Embryonic facial prominence (tissue), 1 donor: ENCODE data around the gene ZNF586.
"Not testable (repeated sequence)": the region's sequence is repeated elsewhere in the genome, so short reads cannot be mapped to it uniquely, and the experiment has no call there.

Experiments used
- DNase-seq: peaks from one replicate; pipeline ENCODE4 v3.0.0-alpha.2; 2016; ENCODE audit errors: extremely low spot score

The ZNF586 gene

GRCh38 chr19:57769345-57770131 is at the start of gene ZNF586:
ZNF586 (plus strand) TSS chr19:57769676; CDS start chr19:57769843, 167 bp downstream.
- DNase-seq: peak; percentile 67

- DNase-seq: no peak
Observed at GRCh38 chr19:57719901-57720519, 49.5 kb upstream of the ZNF586 start.

DNA sequence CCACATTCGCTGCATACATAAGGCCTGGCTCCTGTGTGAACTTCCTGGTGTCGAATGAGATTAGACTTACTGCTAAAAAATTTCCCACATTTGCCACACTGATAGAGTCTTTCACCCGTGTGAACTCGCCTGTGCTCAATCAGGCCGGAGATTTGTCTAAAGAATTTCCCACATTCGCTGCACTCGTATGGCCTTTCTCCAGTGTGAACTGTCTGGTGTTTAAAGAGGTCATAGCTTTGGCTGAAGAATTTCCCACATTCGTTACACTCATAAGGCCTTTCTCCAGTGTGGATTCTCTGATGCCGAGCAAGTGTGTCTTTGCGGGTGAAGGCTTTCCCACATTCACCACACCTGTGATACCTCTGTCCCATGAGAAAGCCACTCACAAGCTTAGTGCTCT is 48.6 kb upstream of the ZNF586 start:
- DNase-seq: no peak

- not testable (repeated sequence) for DNase-seq
Observed at GRCh38 chr19:57738320-57738719, 31.2 kb upstream of the ZNF586 start.

DNA sequence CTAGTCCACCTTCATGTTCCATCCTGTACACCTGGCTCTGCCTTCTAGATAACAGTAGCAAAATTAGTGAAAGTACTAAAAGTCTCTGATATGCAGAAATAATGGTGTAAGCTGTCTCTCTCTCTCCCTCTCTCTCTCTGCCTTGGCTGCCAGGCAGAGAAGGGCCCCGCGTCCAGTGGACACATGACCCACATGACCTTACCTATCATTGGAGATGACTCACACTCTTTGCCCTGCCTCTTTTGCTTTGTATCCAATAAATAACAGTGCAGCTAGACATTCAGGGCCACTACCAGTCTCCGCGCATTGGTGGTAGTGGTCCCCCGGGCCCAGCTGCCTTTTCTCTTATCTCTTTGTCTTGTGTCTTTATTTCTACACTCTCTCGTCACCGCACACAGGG is 30.7 kb upstream of the ZNF586 start:
- not testable (repeated sequence) for DNase-seq

- peak; percentile 82 for DNase-seq
Observed at GRCh38 chr19:57746580-57747471, 22.6 kb upstream of the ZNF586 start, which contains the start of gene ZNF776. ZNF776 (plus strand) TSS chr19:57746815; CDS start chr19:57747059, 244 bp downstream.

GRCh38 chr19:57747472-57747807 is 22.0 kb upstream of the ZNF586 start:
- DNase-seq: no peak

DNA sequence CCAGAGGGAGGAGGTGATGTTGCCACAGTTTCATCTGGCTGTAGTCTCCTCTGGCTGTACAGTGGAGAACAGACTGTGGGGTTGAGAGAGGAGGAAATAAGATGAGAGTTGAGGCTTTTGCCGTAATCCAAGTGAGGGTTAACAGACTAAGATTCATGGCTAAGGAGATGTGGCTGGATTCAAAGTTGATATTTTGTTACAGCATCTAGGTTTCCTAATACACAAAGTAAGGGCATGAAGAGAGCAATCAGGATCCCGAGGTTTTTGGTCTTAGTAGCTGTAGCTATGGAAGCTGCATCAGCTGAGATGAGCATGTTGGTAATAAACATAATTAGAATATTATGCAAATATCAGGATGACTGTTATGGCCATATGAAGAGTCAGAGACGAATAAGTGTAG is 21.4 kb upstream of the ZNF586 start:
- no peak for DNase-seq

GRCh38 chr19:57754091-57754673 is 15.3 kb upstream of the ZNF586 start:
- no peak for DNase-seq

DNA sequence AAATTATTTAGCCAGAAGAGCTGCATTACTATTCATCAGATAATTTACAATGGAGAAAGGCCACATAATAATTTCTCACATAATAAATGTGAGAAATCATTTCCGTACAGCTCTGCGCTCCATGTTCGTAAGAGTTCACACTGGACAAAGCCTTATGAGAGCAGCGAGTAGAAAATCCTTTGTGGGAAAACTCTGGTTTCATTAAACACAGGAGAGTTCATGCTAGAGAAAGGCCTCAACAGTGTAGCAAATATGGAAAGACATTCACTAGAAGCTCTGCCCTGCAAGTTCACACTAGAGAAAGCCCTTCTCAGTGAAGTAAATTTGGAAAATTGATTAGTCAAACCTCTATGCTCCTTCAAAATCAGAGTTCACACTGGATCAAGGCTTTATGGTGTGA is 14.4 kb upstream of the ZNF586 start:
- DNase-seq: no peak

- DNase-seq: no peak
Observed at GRCh38 chr19:57757941-57758340, 11.5 kb upstream of the ZNF586 start.

- DNase-seq: no peak
Observed at GRCh38 chr19:57759096-57759495, 10.4 kb upstream of the ZNF586 start.

GRCh38 chr19:57771417-57771816 is 1.9 kb downstream of the ZNF586 start:
- no peak for DNase-seq

DNA sequence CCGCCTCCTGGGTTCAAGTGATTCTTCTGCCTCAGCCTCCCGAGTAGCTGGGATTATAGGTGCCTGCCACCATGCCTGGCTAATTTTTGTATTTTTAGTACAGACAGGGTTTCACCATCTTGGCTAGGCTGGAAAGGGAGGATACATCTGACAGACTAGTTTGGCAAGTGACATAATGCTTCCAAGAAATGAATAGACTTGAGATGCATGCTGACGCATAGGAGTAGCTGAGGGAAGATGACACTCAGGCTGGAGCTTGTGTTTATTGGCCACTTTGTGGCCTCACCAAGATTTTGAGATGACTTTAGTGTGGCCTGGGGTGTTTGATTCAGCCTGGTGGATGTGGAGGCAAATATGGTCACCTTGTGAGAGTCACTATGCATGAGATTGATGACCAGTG is 4.0 kb downstream of the ZNF586 start:
- no peak for DNase-seq

DNA sequence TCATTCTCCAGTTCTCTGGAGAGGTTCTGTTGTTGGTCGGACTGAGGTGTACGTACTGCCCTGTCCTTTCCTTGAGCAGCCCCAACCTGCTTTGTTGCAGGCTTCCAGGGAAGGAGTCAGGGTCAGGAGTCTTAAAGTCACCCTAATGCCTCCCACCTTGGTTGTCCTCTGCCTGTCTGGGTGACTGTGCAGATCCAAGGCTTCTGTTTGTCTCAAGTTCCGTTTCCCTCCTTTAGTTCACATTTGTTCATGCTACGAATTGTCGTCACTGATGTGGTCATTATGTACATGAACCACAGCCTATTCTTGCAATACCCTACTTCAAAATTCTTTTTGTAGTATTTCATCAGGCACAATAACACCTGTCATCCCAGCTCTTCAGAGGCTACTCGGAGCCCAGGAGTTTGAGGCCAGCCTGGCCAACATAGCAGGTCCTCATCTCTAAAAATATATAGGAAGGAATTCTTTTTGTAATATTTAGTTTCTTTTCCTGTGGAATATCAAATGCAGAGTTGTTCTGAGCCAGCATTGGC is 7.4 kb downstream of the ZNF586 start:
- DNase-seq: no peak

- no peak for DNase-seq
Observed at GRCh38 chr19:57778336-57778735, 8.9 kb downstream of the ZNF586 start.

GRCh38 chr19:57779220-57779845 is 9.9 kb downstream of the ZNF586 start:
- no peak for DNase-seq

GRCh38 chr19:57786286-57786685 is 16.8 kb downstream of the ZNF586 start:
- DNase-seq: no peak

DNA sequence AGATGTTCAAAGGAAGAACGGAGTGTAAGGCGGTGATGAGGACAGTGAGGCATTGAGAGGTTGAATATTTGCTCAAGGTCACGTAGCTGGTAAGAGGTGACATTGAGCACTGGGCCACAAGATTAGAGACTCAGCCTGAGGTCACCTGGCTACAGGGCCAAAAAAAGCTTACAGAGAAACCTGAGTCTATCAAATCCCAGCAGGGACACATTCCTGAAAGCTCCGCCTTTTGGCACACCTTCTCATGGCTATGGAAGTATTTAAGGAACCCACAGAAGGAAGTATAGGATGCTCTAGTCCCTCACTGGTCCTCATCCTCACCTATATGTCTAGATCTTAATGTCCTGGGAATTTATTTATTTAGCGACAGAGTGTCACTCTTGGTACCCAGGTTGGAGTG is 17.4 kb downstream of the ZNF586 start:
- no peak for DNase-seq

DNA sequence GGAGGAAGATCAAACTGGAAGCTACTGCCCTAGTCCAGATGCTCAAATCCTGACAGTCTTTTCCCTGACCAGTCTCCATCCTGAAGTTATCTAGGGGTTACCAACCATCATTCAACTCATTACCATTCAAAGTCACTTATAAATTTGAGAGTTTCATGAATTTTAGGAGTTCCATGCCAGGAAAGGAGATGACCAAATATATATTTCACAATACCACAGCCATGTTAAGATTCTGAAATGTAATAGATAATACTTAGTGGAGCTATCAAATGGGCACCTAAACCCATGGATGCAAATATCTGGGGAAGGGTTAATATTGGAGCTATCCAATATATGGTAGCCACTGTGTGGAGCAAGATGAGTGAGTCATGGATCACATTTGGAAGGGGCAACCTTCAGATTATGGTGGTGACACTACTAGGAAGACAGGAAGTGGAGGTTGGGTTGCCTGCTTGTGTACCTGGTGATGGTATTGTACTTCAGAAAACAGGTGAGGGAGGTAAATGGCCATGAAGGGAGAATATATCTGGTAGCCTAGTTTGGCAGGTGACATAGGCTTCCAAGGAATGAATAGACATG is 18.7 kb downstream of the ZNF586 start:
- no peak for DNase-seq

- no peak for DNase-seq
Observed at GRCh38 chr19:57789288-57789687, 19.8 kb downstream of the ZNF586 start.
